Renal pelvis (tissue), 4 donors: ENCODE measurements around the gene LRRFIP2. TPM values are rescaled to one million over a fixed set of nuclear protein-coding genes. Genes with fewer than 3 reads are reported as not detected.
"Not testable (repeated sequence)": the region's sequence is repeated elsewhere in the genome, so short reads cannot be mapped to it uniquely, and the experiment has no call there.

Experiments used
- DNase-seq: peaks from one replicate; pipeline ENCODE4 v3.0.0-alpha.2; 2013
- polyA plus RNA-seq, 3 donors: library from polyadenylated mRNA; unstranded; fragments of 120-200 nt; gene quantifications; one replicate each; pipeline ENCODE4 v1.2.1, GENCODE V29; 2013; ENCODE audit not compliant: insufficient read length in 3 of 3

LRRFIP2 gene
- polyA plus RNA-seq, 3 donors = 38.1 to 40.5 (median 39.8) TPM

DNA sequence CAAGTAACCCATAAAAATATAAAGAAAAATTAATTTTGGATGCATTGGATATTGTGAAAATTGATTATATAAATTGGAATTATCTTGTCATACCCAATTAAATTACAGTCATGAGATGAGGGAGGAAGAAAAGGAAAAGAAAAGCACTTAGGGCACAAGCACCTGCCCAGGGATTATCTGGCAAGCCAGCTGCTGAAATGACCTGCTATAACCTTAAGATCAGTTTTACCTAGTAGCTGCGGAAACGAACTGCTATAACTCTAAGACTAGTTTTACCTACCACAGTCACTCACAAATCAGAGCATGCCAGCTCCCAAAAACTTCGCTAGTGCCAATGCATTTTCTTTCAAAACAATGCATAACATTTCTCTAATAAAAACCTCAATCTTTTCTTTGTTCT, 26.2 kb downstream of the LRRFIP2 start:
- no peak for DNase-seq

- no peak for DNase-seq
Measured at GRCh38 chr3:37147666-37148065, 26.7 kb downstream of the LRRFIP2 start.

DNA sequence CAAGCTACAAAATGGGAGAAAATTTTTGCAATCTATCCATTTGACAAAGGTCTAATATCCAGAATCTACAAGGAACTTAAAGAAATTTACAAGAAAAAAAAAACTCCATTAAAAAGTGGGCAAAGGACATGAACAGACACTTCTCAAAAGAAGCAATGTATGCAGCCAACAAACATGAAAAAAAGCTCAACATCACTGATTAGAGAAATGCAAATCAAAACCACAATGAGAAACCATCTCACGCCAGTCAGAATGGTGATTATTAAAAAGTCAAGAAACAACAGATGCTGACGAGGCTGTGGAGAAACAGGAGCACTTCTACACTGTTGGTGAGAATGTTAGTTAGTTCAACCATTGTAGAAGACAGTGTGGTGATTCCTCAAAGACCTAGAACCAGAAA, 27.5 kb downstream of the LRRFIP2 start:
- DNase-seq = not testable (repeated sequence)

DNA sequence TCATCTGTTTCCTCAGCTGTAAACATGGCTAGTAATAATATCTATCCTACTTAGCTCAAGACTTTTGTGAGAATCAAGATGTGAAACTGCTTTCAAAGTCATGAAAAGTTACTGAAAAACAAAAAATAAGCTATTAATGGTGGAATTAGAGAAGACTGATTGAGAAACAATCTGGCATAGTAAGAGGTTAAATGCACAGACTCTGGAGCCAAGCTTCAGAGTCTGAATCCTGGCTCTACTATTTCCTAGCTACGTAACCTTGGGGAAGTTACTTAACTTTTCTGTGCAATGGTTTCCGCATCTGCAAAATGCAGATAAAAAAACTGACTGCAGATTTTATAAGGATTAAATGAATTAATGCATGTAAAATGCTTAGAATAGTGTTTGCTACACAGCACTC, 28.8 kb downstream of the LRRFIP2 start:
- DNase-seq = no peak

DNA sequence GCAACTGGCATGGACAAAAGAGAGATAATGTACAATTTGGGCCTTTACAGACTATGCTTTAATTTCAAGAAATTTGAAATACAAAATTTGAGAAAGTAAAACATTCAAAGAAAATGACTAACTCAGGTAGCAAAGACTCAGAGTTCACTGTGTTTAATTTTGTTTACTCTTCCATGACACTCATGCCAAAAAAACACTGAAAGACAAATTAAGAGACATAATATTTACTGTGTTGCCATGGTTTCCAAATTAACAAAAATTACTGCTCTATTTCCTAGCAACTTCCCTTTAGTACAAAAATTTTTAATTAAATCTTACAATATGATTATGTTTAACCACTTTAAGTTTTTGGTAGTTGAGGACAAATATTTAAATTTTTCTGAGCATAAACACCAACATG, 29.6 kb downstream of the LRRFIP2 start:
- DNase-seq = peak; percentile 8

DNA sequence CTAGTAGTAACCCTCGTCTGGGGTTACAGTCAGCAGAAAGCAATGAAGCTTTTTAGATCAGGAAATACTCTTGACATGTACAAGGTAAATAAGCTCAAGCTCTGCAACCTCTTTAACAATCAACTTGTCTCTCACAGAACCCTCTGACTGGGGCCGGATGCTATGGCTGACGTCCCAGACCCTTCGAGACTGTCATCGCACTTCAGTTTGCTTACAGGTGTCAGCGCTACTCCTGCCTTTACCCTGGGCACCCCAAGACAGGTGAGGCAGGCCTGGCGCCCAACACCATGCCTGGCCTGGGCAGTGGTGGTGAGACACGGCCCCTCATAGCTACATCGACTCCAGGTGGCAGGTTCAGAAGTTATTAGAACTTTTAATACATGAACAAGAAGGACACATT, 30.6 kb downstream of the LRRFIP2 start:
- DNase-seq = no peak

DNA sequence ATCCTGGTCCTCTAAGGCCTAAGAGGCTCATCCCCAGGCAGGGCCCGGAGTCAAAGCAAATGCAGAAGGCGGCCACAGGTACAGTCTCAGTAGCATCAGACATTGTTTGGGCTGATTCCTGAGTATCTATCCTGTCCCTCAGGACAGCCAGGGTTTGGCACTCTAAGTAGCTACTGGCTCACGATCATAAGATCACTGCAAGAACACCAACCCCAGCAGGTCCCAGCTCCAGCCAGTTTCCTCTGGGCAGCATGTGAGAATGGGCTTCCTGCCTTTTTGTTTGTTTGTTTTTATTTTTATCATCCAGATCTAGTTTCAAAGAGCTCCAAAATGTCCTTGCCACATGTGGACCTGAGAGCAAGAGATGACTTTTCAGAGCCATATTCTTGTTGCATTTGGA, 32.7 kb downstream of the LRRFIP2 start:
- DNase-seq = no peak

DNA sequence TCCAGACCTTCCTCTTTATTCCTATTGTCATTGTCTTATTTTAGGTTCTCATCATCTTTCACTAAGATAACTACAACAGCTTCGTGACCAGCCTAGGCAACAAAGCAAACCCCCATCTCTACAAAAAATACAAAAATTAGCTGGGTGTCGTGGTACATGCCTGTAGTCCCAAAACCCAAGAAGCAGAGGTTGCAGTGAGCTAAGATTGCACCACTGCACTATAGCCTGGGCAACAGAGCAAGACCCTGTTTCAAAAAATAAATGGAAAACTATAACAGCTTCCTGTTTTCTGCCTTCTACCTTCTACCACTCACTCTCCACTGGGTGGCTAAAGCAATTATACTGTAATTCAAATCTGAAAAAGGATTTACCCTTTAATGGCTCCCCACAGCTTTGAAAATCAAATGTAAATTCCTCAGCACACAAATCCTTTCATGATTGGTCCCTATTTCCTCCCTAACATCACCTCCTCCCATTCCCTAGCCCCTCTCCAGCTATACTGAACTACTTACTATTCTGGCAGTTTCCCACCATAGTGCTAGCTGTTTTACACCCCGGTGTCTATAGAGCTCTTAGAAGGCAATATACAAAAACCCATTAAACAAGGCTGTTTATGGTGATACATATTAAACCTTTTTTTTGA, 33.4 kb downstream of the LRRFIP2 start:
- DNase-seq = no peak

DNA sequence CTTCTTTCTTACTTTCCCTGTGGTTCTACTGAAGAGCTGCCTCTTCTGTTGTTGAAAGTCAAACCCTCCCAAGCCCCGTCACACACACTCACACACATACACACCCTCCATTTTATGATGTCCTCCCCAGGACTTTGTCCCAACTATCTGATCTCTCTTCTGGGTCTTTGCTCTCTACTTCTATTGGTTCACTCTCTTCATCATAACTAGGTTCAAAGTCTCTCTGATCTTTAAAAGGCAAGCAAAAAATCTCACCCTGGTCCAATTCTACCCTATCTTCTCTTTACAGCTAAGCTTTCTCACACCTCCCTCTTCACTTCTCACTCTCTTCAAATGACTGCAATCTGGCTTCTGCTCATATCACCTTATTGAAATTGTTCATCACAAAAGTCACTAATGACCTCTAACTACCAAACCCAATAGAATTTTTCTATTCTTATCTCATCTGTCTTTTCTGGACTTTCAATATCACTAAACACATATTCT, 34.8 kb downstream of the LRRFIP2 start:
- no peak for DNase-seq

DNA sequence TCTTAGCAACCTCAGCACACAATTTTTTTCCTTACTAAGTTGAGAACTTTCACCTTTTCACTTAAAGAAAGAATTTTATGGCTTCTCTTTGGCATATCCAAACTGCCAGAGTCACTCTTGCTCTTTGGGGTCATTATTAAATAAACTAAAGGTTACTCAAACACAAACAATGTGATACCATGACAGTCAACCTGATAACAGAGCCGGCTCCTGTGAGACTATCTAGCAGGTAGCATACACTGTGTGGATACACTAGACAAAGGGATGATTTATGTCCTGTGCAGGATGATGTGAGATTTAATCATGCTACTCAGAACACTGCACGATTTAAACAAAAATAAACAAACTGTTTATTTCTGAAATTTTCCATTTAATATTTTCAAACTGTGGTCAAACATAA, 35.6 kb downstream of the LRRFIP2 start:
- DNase-seq = no peak

DNA sequence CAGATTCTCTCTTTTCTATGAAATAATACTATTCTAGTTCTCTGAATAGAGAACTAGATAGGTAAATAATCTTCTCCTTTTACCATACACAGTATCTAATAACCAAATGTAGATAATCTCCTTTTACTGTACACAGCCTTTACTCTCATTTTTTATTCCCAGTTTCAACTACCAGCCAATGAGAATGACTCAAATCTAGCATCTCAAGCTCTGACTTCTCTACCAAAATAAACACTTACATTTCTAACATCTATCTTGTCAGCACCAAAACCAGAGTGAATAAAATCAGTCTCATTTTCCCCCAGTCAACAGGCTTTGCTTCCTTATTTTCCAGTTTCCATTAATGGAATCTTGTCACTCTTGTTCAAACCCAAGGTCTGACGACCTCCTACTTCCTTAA, 36.9 kb downstream of the LRRFIP2 start:
- no peak for DNase-seq

GRCh38 chr3:37136067-37136466, 38.3 kb downstream of the LRRFIP2 start:
- no peak for DNase-seq

GRCh38 chr3:37135561-37135960, 38.8 kb downstream of the LRRFIP2 start:
- no peak for DNase-seq

DNA sequence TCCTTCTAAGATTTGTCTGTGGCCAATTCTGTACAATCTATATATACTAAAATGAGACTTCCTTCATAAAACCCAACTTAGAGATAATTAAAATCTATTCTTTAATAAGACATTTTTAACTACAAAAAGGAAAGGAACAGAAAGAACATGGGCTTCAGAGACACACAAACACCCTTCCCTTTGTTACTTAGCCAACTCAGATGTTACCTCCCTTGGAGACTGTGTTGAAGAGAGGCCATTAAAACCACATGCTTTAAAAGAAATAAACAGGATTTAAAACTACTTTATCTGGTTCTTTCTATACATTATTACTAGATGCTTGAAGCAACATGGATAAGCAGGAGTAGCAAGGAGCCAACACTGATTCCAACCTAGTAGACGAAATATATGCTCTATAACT, 42.0 kb downstream of the LRRFIP2 start:
- no peak for DNase-seq

GRCh38 chr3:37131860-37132144, 42.6 kb downstream of the LRRFIP2 start:
- no peak for DNase-seq

DNA sequence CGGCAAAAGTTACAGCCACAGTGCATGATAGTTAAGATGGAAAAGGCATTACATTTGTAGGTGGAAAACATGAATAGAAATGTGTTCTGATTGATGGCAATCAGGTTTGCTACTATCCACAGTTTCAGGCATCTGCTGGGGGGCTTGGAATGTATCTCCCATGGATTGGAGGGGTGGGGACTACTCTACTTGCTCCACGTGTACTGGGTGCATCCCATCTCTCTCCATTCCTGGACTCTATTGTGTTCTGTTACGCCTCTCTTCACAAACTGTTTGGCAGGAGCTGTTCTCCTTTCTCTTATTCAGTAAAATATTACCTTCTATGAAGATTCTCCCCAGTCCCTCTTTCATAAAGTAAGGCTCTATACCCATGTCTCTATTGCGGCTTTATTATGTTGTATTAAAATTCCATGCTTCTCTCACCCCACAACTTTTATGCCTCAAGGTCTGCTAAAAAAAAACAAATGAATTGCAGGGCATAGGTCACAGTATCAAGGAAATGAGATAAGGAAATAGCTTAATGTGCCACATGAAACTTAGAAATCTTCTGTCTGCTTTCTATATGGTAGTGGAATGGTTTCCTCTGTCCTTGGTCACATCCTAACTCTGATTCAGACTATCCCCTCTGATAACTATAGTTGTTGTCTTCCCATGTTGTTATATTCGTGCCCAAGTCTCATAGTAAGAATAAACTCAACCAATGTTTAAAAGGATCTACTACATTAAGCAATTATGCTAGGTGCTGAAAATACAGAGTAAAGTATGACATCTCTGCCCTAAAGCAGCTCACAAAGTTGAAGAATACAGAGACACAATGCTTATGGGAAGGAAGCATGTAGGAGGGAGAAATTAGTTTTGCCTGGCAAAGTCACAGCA, 43.2 kb downstream of the LRRFIP2 start:
- no peak for DNase-seq

DNA sequence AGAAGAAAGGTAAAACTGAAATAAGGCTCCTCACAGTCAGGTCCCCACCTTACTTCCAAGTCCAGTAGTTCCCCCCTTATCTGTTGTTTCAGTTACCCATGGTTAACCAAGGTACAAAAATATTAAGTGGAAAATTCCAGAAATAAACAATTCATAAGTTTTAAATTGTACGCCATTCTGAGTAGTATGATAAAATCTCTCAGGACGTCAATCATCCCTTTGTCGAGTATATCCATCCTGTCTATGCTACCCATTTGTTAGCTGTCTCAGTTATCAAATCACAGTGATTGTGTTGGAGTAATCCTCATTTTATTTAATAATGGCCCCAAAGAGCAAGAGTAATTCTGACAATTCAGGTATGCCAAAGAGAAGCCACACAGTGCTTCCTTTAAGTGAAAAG, 43.9 kb downstream of the LRRFIP2 start:
- no peak for DNase-seq

GRCh38 chr3:37129871-37130270, 44.5 kb downstream of the LRRFIP2 start:
- DNase-seq = no peak

GRCh38 chr3:37127340-37127739, 47.0 kb downstream of the LRRFIP2 start:
- DNase-seq = no peak

DNA sequence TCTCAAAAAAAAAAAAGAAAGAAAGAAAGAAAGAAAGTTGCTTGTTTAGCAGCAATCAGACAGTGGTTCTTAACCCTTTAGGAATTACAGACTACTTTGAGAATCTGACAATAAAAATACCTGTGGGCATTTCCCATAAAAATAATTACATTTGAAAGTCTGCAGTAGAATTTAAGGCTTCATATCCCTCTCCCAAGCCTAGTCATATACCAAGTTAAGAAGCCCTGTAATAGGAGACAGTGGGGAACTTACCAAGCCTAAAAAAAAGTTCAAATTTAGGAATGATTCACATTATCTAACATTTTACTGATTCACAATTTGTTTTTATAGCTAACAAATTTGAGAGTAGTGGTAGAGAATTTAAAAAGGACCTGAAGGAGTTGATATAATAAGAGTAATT, 47.5 kb downstream of the LRRFIP2 start:
- DNase-seq = no peak

DNA sequence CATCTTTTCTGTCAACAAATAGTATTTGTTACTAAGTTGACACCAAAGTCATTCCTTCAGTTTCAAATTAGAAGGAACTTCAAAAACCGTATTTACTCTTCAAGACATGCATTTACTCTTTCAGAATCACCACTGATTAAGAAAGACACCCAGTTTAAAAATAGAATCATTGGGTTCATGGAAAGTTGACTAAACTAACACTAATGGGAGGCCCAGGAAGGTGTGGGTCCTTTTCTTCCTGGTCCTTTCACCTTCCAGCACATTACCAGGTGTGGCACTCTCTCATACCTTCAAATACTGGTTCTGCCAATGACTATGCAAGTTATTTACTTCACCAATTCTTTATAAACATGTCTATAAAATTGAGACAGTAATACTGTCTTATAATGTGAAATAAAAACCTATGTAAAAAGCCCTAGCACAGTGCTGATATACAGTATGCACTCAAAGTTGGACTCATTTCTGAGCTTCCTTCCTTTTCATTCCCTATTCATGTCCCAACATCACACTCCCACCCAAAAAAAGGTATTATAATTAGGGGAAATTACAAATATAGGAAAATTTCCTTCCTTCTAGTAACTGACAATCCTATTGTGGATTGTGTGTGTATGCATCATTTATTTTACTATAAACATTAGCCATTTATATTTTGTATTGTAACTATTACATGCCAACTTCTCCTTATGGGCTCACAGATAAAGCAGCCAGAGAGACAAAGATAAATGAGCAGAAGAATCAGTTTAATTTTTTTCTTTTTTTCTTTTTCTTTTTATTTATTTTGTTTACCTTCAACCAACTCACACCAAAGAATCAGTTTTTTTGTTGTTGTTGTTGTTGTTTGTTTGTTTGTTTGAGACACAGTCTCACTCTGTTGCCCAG, 48.9 kb downstream of the LRRFIP2 start:
- DNase-seq = no peak

DNA sequence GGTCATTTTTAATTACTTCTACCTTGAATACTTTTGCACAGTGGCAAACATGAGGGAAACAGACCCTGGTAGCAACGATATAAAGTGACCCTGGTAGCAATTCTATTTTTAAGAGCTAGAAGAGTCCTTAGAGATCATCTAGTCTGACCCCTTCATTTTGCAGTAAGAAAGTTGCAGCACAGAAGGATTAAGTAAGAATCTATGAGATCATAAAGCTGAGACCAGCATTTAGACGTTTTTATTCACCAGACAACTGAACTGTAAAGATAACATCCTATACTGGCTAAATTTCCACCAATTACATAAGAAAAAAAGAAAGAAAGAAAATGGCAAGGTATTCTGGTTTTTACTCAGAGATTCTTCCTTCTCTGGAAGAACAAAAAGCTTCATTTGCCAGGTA, 49.9 kb downstream of the LRRFIP2 start:
- DNase-seq = no peak

DNA sequence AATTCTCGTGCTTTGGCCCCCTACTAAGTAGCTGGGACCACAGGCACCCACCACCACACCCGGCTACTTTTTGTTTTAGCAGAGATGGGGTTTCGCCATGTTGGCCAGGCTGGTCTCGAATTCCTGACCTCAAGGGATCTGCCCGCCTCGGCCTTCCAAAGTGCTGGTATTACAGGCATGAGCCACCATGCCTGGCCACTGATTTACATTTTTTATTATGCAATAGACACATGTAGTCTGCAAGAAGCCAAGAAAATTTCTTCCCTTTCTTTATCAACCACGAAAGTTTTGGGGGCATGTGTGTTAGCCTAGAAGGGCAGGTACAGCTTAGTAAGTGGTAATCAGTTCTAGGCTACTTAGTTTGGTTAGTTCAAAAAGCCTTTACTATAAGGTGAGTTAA, 51.1 kb downstream of the LRRFIP2 start:
- no peak for DNase-seq
